Astrocyte (in vitro differentiated cells and primary cell): Measurements from ENCODE around the gene TRIO.

Experiments used
- EZH2 ChIP-seq: IDR thresholded peaks from 2 replicates; pipeline ENCODE4 v1.6.1; 2012; ENCODE audit warnings: mild to moderate bottlenecking, low read length, inconsistent platforms; ENCODE audit not compliant: insufficient read depth
- TF ChIP-seq, protein P1 (sequence below): IDR thresholded peaks from 2 replicates; pipeline ENCODE4 v1.5.1; 2011; ENCODE audit warnings: low read depth, mild to moderate bottlenecking, inconsistent platforms, low read length, moderate library complexity; ENCODE audit not compliant: insufficient read depth

- TF ChIP-seq, protein P1, sequence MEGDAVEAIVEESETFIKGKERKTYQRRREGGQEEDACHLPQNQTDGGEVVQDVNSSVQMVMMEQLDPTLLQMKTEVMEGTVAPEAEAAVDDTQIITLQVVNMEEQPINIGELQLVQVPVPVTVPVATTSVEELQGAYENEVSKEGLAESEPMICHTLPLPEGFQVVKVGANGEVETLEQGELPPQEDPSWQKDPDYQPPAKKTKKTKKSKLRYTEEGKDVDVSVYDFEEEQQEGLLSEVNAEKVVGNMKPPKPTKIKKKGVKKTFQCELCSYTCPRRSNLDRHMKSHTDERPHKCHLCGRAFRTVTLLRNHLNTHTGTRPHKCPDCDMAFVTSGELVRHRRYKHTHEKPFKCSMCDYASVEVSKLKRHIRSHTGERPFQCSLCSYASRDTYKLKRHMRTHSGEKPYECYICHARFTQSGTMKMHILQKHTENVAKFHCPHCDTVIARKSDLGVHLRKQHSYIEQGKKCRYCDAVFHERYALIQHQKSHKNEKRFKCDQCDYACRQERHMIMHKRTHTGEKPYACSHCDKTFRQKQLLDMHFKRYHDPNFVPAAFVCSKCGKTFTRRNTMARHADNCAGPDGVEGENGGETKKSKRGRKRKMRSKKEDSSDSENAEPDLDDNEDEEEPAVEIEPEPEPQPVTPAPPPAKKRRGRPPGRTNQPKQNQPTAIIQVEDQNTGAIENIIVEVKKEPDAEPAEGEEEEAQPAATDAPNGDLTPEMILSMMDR = no peak
- TF ChIP-seq EZH2 = no peak
Observed at GRCh38 chr5:14209836-14210235, 66.7 kb downstream of the TRIO start.
